ENCODE data around the gene PRR18.

PRR18 gene

DNA sequence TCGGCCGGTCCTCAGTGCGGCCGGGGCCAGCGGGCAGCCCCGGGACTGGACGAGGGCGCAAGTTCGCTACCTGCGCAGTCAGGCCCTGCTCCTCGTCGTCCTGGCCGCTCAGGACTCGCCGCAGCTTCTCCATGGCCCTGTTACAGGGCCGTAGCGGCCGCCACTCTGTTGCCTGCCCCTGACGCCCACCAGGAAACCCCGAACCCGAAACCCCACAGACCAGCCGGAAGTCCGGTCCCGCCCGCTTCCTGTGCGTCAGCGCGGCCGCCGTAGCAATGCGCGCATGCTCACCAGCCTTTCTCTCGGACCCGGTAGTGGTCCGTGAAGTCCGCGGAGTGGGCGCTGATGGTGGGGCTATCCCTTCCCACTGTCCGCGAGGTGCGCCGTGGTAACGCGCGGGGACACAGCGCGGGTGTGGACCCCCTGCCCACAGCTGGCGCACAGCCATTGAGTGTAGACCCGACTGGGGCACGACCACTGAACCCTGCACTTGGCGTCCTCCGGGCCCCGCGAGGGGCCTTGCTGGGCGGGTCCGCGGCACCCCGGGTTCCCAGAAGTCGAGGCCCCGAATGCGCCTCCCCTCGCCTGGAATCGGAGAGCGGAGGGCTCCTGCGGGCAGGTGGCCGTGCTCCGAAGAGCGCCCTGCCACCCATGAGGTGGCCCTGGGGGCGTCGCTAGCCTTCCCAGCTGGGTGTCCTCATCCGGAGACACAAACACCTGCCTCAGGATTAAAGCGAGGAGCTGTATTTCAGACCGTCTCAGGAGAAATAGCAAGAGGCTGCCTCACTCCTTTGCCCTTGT is 34.4 kb upstream of the PRR18 start, which contains the start of gene SFT2D1:
TSS of gene SFT2D1 (minus strand) at position 197 of the 801 bp plus-strand sequence. CDS start at position 133, 64 bp downstream.
- H3K4me3 ChIP-seq (ENCODE audit: low read depth, low read length) = peak within 1 kb of the TSS; percentile 96
- no peak for DNase-seq (ENCODE audit: low read depth)
- no peak for TF ChIP-seq CTCF (IDR thresholded peaks at IDR 0.05; ENCODE audit: control insufficient read depth, extremely low read depth, insufficient read depth)

DNA sequence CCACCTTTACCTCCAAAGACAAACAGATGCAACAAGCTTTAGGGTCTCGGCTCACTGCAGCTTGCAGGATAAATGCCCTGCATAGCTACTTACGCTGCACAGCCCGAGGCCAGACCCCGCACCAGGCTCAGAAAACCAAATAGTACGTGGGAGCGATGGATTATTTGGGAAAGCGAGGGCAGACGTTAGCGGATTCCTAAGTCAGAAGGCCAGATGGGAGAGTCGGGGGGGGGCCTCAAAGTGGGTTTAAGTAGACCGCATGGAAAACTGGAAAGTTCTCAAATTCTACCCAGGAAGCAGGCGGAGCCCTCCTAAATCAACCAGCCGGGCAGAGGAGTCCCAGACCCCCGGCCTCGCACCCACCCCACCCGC is 33.8 kb upstream of the PRR18 start:
- no peak for TF ChIP-seq CTCF (IDR thresholded peaks at IDR 0.05; ENCODE audit: control insufficient read depth, extremely low read depth, insufficient read depth)
- no peak for DNase-seq (ENCODE audit: low read depth)
- H3K4me3 ChIP-seq (ENCODE audit: low read depth, low read length) = peak overlapping the region; percentile 96

- peak overlapping the region; percentile 96 for H3K4me3 ChIP-seq (ENCODE audit: low read depth, low read length)
- DNase-seq (ENCODE audit: low read depth) = no peak
- TF ChIP-seq CTCF (IDR thresholded peaks at IDR 0.05; ENCODE audit: control insufficient read depth, extremely low read depth, insufficient read depth) = no peak
Measured at GRCh38 chr6:166341464-166341863, 33.3 kb upstream of the PRR18 start.

- TF ChIP-seq CTCF (IDR thresholded peaks at IDR 0.05; ENCODE audit: control insufficient read depth, extremely low read depth, insufficient read depth) = no peak
- no peak for DNase-seq (ENCODE audit: low read depth)
- H3K4me3 ChIP-seq (ENCODE audit: low read depth, low read length) = no peak overlapping the region
Measured at GRCh38 chr6:166338854-166339253, 30.7 kb upstream of the PRR18 start.

GRCh38 chr6:166336847-166337246 is 28.7 kb upstream of the PRR18 start:
- no peak for DNase-seq (ENCODE audit: low read depth)
- TF ChIP-seq CTCF (IDR thresholded peaks at IDR 0.05; ENCODE audit: control insufficient read depth, extremely low read depth, insufficient read depth) = no peak
- no peak overlapping the region for H3K4me3 ChIP-seq (ENCODE audit: low read depth, low read length)

DNA sequence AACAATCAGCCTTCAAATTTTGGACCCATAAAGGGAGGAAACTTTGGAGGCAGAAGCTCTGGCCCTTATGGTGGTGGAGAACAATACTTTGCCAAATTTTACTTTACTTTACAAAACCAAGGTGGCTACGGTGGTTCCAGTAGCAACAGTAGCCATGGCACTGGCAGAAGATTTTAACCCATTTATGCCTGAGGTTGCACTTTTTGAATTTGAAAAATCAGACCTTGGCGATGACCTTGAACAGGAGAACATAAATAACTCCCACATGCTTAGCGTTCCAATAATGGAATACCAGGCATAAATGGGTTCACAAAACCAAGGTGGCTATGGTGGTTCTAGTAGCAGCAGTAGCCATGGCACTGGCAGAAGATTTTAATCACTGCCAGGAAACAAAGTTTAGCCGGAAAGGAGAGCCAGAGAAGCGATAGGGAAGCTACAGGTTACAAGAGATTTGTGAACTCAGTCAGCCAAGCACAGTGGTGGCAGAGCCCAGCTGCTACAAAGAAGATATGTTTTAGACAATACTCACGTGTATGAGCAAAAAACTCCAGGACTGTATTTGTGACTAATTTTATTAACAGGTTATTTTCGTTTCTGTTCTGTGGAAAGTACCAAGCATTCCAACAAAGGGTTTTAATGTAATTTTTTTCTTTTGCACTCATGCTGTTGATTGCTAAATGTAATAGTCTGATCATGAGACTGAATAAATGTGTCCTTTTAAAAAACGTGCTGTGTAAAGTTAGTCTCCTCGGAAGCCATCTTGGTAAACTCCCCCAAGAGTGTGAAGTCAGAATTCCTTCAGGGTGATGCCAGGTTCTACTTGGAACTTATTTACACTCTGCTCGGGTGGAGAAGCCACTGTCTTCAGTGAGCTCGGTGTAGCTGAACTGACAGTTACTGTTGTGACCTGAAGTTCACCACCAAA is 27.4 kb upstream of the PRR18 start:
- no peak overlapping the region for H3K4me3 ChIP-seq (ENCODE audit: low read depth, low read length)
- TF ChIP-seq CTCF (IDR thresholded peaks at IDR 0.05; ENCODE audit: control insufficient read depth, extremely low read depth, insufficient read depth) = no peak
- DNase-seq (ENCODE audit: low read depth) = no peak

Measured in LNCaP clone FGC (cell line).